SK-N-SH (cell line): ENCODE data around the gene PGLYRP4. TPM values are rescaled to one million over a fixed set of nuclear protein-coding genes. Genes with fewer than 3 reads are reported as not detected.

Source experiments
- CTCF ChIA-PET: fragments of 300-600, 350-600 bp; formaldehyde crosslinking; extraction: SDS; loops from one replicate; lab custom pipeline; 2021; lab: Yijun Ruan, JAX
- POLR2A ChIA-PET: fragments of 350-600 bp; sonication (Branson Sonifier 250); formaldehyde crosslinking; extraction: SDS; loops from one replicate; lab custom pipeline; 2020; ENCODE audit warnings: antibody characterized with exemption, inconsistent platforms; lab: Yijun Ruan, JAX
- DNase-seq: peaks from one replicate; pipeline ENCODE4 v3.0.0; 2012
- H2AFZ ChIP-seq: fragments of 200-600 bp; sonication (generic); 2 replicates; pipeline ENCODE4 v1.8.1; 2016; ENCODE audit warnings: antibody characterized with exemption, mild to moderate bottlenecking, low read depth
- H3F3A ChIP-seq: fragments of 200-600 bp; sonication (generic); replicated peaks from 2 replicates; pipeline ENCODE3; 2016; ENCODE audit warnings: antibody characterized with exemption, mild to moderate bottlenecking; ENCODE audit not compliant: insufficient read depth
- H3K27ac ChIP-seq, 2 experiments: fragments of 200-500 bp in 1 of 2; fragments of 200-600 bp in 1 of 2; sonication (Bioruptor generic) in 1 of 2; sonication (generic), shearing (Covaris generic) in 1 of 2; 2 replicates each; pipeline versions ENCODE4 v1.5.1 to v1.6.1; 2014 to 2016; ENCODE audit warnings: low read depth in 2 of 2, inconsistent platforms in 1 of 2, low read length in 1 of 2, mild to moderate bottlenecking in 1 of 2, mixed read lengths in 1 of 2
- H3K27me3 ChIP-seq: fragments of 200-600 bp; sonication (generic), shearing (Covaris generic); 2 replicates; pipeline ENCODE4 v1.6.1; 2016; ENCODE audit warnings: mixed run types; ENCODE audit not compliant: insufficient read depth
- H3K36me3 ChIP-seq, 2 experiments: fragments of 200-500 bp in 1 of 2; fragments of 200-600 bp in 1 of 2; sonication (Bioruptor generic) in 1 of 2; sonication (generic) in 1 of 2; replicated peaks in 1 of 2; 2 replicates each; pipeline versions ENCODE3 to v1.5.1; 2014 to 2016; ENCODE audit warnings: low read length in 1 of 2, mild to moderate bottlenecking in 1 of 2; ENCODE audit not compliant: insufficient read depth in 2 of 2, control insufficient read depth in 1 of 2
- H3K4me1 ChIP-seq, 2 experiments: fragments of 200-500 bp in 1 of 2; fragments of 200-600 bp in 1 of 2; sonication (Bioruptor generic) in 1 of 2; sonication (generic), shearing (Covaris generic) in 1 of 2; 2 replicates each; pipeline versions ENCODE4 v1.5.1 to v1.6.1; 2014 to 2016; ENCODE audit warnings: low read depth in 1 of 2, low read length in 1 of 2, mixed run types in 1 of 2; ENCODE audit not compliant: insufficient read depth in 2 of 2, control insufficient read depth in 1 of 2
- H3K4me2 ChIP-seq: fragments of 200-600 bp; sonication (generic), shearing (Covaris generic); 2 replicates; pipeline ENCODE4 v1.6.1; 2017; ENCODE audit warnings: mixed run types
- H3K4me3 ChIP-seq, 2 experiments: fragments of 200-500 bp in 1 of 2; fragments of 200-600 bp in 1 of 2; sonication (Bioruptor generic) in 1 of 2; sonication (generic), shearing (Covaris generic) in 1 of 2; 2 replicates each; pipeline versions ENCODE4 v1.5.1 to v1.8.1; 2014 to 2016; ENCODE audit warnings: low read depth in 2 of 2, inconsistent platforms in 1 of 2, low read length in 1 of 2, mild to moderate bottlenecking in 1 of 2, mixed read lengths in 1 of 2, moderate library complexity in 1 of 2
- H3K79me2 ChIP-seq: fragments of 200-600 bp; sonication (generic); 2 replicates; pipeline ENCODE4 v1.8.1; 2017; ENCODE audit warnings: mild to moderate bottlenecking; ENCODE audit not compliant: insufficient read depth
- H3K9ac ChIP-seq: fragments of 200-600 bp; sonication (generic); 2 replicates; pipeline ENCODE4 v1.6.1; 2017; ENCODE audit warnings: mixed run types
- H3K9me2 ChIP-seq: fragments of 200-600 bp; sonication (generic); 2 replicates; pipeline ENCODE4 v1.6.1; 2017; ENCODE audit warnings: mixed run types
- H3K9me3 ChIP-seq: fragments of 200-600 bp; sonication (generic); 2 replicates; pipeline ENCODE4 v1.6.1; 2017; ENCODE audit warnings: mixed run types, mild to moderate bottlenecking, moderate library complexity
- H4K20me1 ChIP-seq: fragments of 200-600 bp; sonication (generic); 2 replicates; pipeline ENCODE4 v1.6.1; 2017; ENCODE audit warnings: mild to moderate bottlenecking, mixed run types; ENCODE audit not compliant: insufficient read depth
- CTCF ChIP-seq: fragments of 200-600 bp; sonication (generic); IDR thresholded peaks from 2 replicates; pipeline ENCODE4 v1.6.1; 2017; ENCODE audit warnings: antibody characterized with exemption, mild to moderate bottlenecking, moderate library complexity
- EP300 ChIP-seq, 2 experiments: IDR thresholded peaks; 2 replicates each; pipeline versions ENCODE4 v1.4.0 to v1.6.1; 2012; ENCODE audit warnings: borderline replicate concordance in 1 of 2, low read depth in 1 of 2, low read length in 1 of 2
- EZH2phosphoT487 ChIP-seq: fragments of 200-600 bp; sonication (generic); IDR thresholded peaks from 2 replicates; pipeline ENCODE4 v1.6.1; 2017; ENCODE audit warnings: low read depth, mixed run types, mild to moderate bottlenecking, antibody characterized with exemption, moderate library complexity, borderline replicate concordance
- FOSL2 ChIP-seq: IDR thresholded peaks from 2 replicates; pipeline ENCODE4 v1.4.0; 2012; ENCODE audit warnings: low read depth, mild to moderate bottlenecking, moderate library complexity, borderline replicate concordance
- FOXJ3 ChIP-seq: sonication (generic); formaldehyde crosslinking; IDR thresholded peaks from 2 replicates; pipeline ENCODE4 v1.5.1; 2020; ENCODE audit warnings: mild to moderate bottlenecking, missing genetic modification reagents
- FOXM1 ChIP-seq: IDR thresholded peaks from 2 replicates; pipeline ENCODE4 v1.4.0; 2012; ENCODE audit warnings: low read depth, mild to moderate bottlenecking
- GATA2 ChIP-seq: sonication (generic); formaldehyde crosslinking; IDR thresholded peaks from 2 replicates; pipeline ENCODE4 v1.5.0; 2020; ENCODE audit warnings: mild to moderate bottlenecking, missing genetic modification reagents
- MEF2A ChIP-seq: IDR thresholded peaks from 2 replicates; pipeline ENCODE4 v1.4.0; 2012; ENCODE audit warnings: low read depth, borderline replicate concordance
- RCOR1 ChIP-seq: fragments of 150-350 bp; IDR thresholded peaks from 2 replicates; pipeline ENCODE4 v1.6.1; 2017; ENCODE audit warnings: antibody characterized with exemption, low read length
- RFX5 ChIP-seq: IDR thresholded peaks from 2 replicates; pipeline ENCODE4 v1.6.1; 2012; ENCODE audit warnings: mild to moderate bottlenecking, improper control_type of control experiment, low read length
- SMC3 ChIP-seq: IDR thresholded peaks from 2 replicates; pipeline ENCODE4 v1.6.1; 2012; ENCODE audit warnings: low read depth, low read length, improper control_type of control experiment
- WGBS: methylation state at CpG from one replicate; pipeline ENCODE4 v1.1.6; 2017; ENCODE audit warnings: low lambda C conversion rate; 5-methylcytosine and 5-hydroxymethylcytosine counted together
- polyA plus RNA-seq, 3 experiments: library from polyadenylated mRNA; depleted of rRNA; stranded (reverse); fragments of >200 nt; gene quantifications; 2 replicates each; pipeline ENCODE4 v1.2.3, GENCODE V29; 2012
- TF ChIP-seq, protein P1 (sequence below): IDR thresholded peaks from 2 replicates; pipeline ENCODE4 v1.4.0; 2012; ENCODE audit warnings: low read depth

The PGLYRP4 gene
- polyA plus RNA-seq, 1 of the 3 experiments (the other 2 are of a cell fraction), result not detected

GRCh38 chr1:153374071-153374470 is 25.4 kb upstream of the PGLYRP4 start:
- no peak for TF ChIP-seq RCOR1
- TF ChIP-seq MEF2A, result no peak
- no peak for TF ChIP-seq RFX5
- no peak for TF ChIP-seq FOXM1
- TF ChIP-seq FOSL2, result no peak
- TF ChIP-seq FOXJ3 (CRISPR knock-in tag), result no peak
- TF ChIP-seq, protein P1, sequence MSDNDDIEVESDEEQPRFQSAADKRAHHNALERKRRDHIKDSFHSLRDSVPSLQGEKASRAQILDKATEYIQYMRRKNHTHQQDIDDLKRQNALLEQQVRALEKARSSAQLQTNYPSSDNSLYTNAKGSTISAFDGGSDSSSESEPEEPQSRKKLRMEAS, result no peak
- no peak for TF ChIP-seq GATA2 (CRISPR knock-in tag)
- TF ChIP-seq, all 33 proteins: peak for 0
- POLR2A ChIA-PET, result no interaction called here
- WGBS, result 0% methylated on average over 2 of the region's 2 CpGs

GRCh38 chr1:153372571-153372970 is 23.9 kb upstream of the PGLYRP4 start:
- TF ChIP-seq CTCF (no peak), EZH2phosphoT487 (no peak), RCOR1 (no peak), SMC3 (no peak), EP300 (IDR thresholded peaks at IDR 0.05; ENCODE audit: borderline replicate concordance in 1 of 2, low read depth in 1 of 2, low read length in 1 of 2) (no peak)
- no peak overlapping the region for H3K27ac ChIP-seq
- CTCF ChIA-PET, result interaction anchor here (1.0 kb wide), 1 partner anchor 123 kb away, joined by 6 read pairs; no protein-coding TSS in a partner anchor
- H3K9me3 ChIP-seq, result no peaks in the 10 kb centered on the region
- H4K20me1 ChIP-seq, result no peaks in the 10 kb centered on the region
- no peaks in the 10 kb centered on the region for H3K79me2 ChIP-seq
- no peaks in the 10 kb centered on the region for H3F3A ChIP-seq
- 7% methylated on average over 2 of the region's 2 CpGs for WGBS
- no peak overlapping the region for H3K4me2 ChIP-seq
- H3K36me3 ChIP-seq, result no peaks in the 10 kb centered on the region
- POLR2A ChIA-PET, result no interaction called here
- no peak for DNase-seq
- no peak overlapping the region for H3K9ac ChIP-seq
- H3K4me3 ChIP-seq, result no peak overlapping the region
- H2AFZ ChIP-seq, result no peak overlapping the region
- no peaks in the 10 kb centered on the region for H3K4me1 ChIP-seq
- no peaks in the 10 kb centered on the region for H3K9me2 ChIP-seq
- H3K27me3 ChIP-seq, result peaks cover 4% of the 10 kb centered on the region; the same call in 1 of the 2 replicates

More at GRCh38 chr1:153374071-153374470, 25.4 kb upstream of the PGLYRP4 start:
- H4K20me1 ChIP-seq, result no peaks in the 10 kb centered on the region
- no peak overlapping the region for H3K27ac ChIP-seq
- H3K4me1 ChIP-seq, result no peaks in the 10 kb centered on the region
- H3K79me2 ChIP-seq, result no peaks in the 10 kb centered on the region
- no peaks in the 10 kb centered on the region for H3K9me2 ChIP-seq
- H3K9me3 ChIP-seq, result no peaks in the 10 kb centered on the region
- no peaks in the 10 kb centered on the region for H3K36me3 ChIP-seq
- no peak for DNase-seq
- H3F3A ChIP-seq, result no peaks in the 10 kb centered on the region
- H3K4me2 ChIP-seq, result no peak overlapping the region
- peaks cover 4% of the 10 kb centered on the region; the same call in 1 of the 2 replicates for H3K27me3 ChIP-seq
- no peak overlapping the region for H3K9ac ChIP-seq
- CTCF ChIA-PET, result interaction anchor here (1.6 kb wide), 1 partner anchor 92 kb away, joined by 5 read pairs; no protein-coding TSS in a partner anchor
- no peak overlapping the region for H2AFZ ChIP-seq
- no peak overlapping the region for H3K4me3 ChIP-seq
